ENCODE measurements around the gene MCHR1. TPM values are rescaled to one million over a fixed set of nuclear protein-coding genes. Genes with fewer than 3 reads are reported as not detected.
A peak's percentile ranks its signal among the peaks of the same experiment; 100 is the strongest.

The MCHR1 gene
- total RNA-seq, 1 experiment from 2014 or later = not detected

GRCh38 chr22:40668611-40669411 lies 10.5 kb upstream of the MCHR1 start:
- H3K36me3 Mint-ChIP-seq (ENCODE audit: insufficient read depth, unreplicated experiment) = peaks cover 3% of the 10 kb centered on the region
- H3K4me3 Mint-ChIP-seq (ENCODE audit: low read depth, unreplicated experiment) = no peak overlapping the region
- peaks cover 12% of the 10 kb centered on the region for H3K27me3 Mint-ChIP-seq (ENCODE audit: unreplicated experiment)
- CTCF ChIA-PET = interaction anchor here (0.9 kb wide), 1 partner anchor 232 kb away, joined by 4 read pairs; no protein-coding TSS in a partner anchor
- intact Hi-C loops (cut with micrococcal nuclease; ENCODE audit: unreplicated experiment) = no loop called here
- peaks cover 10% of the 10 kb centered on the region for H3K9me3 Mint-ChIP-seq (ENCODE audit: low read depth, unreplicated experiment)
- DNase-seq = no peak
- peak overlapping the region; percentile 25 for H3K27ac Mint-ChIP-seq (ENCODE audit: unreplicated experiment)
- peaks cover 6% of the 10 kb centered on the region for H3K4me1 Mint-ChIP-seq (ENCODE audit: low read depth, unreplicated experiment)
- no TSS peak for BruUV-seq (replicated peaks)
- TF ChIP-seq CTCF (IDR thresholded peaks at IDR 0.05; ENCODE audit: unreplicated experiment) = no peak

- peaks cover 10% of the 10 kb centered on the region for H3K9me3 Mint-ChIP-seq (ENCODE audit: low read depth, unreplicated experiment)
- no TSS peak for BruUV-seq (replicated peaks)
- intact Hi-C loops (cut with micrococcal nuclease; ENCODE audit: unreplicated experiment) = no loop called here
- H3K36me3 Mint-ChIP-seq (ENCODE audit: insufficient read depth, unreplicated experiment) = peaks cover 3% of the 10 kb centered on the region
- peaks cover 6% of the 10 kb centered on the region for H3K4me1 Mint-ChIP-seq (ENCODE audit: low read depth, unreplicated experiment)
- H3K27ac Mint-ChIP-seq (ENCODE audit: unreplicated experiment) = no peak overlapping the region
- no peak for DNase-seq
- H3K27me3 Mint-ChIP-seq (ENCODE audit: unreplicated experiment) = peaks cover 12% of the 10 kb centered on the region
- no peak overlapping the region for H3K4me3 Mint-ChIP-seq (ENCODE audit: low read depth, unreplicated experiment)
- CTCF ChIA-PET = interaction anchor here (0.5 to 0.9 kb wide), 2 partner anchors 63 to 233 kb away, joined by 3 to 4 read pairs; no protein-coding TSS in a partner anchor
- TF ChIP-seq CTCF (IDR thresholded peaks at IDR 0.05; ENCODE audit: unreplicated experiment) = no peak
These were observed 9.2 kb upstream of the MCHR1 start for GRCh38 chr22:40670058-40670457.

- intact Hi-C loops (cut with micrococcal nuclease; ENCODE audit: unreplicated experiment) = no loop called here
- H3K9me3 Mint-ChIP-seq (ENCODE audit: low read depth, unreplicated experiment) = peaks cover 10% of the 10 kb centered on the region
- no peak for TF ChIP-seq CTCF (IDR thresholded peaks at IDR 0.05; ENCODE audit: unreplicated experiment)
- H3K36me3 Mint-ChIP-seq (ENCODE audit: insufficient read depth, unreplicated experiment) = peaks cover 3% of the 10 kb centered on the region
- H3K4me1 Mint-ChIP-seq (ENCODE audit: low read depth, unreplicated experiment) = peaks cover 6% of the 10 kb centered on the region
- H3K27ac Mint-ChIP-seq (ENCODE audit: unreplicated experiment) = no peak overlapping the region
- no peak for DNase-seq
- CTCF ChIA-PET = no interaction called here
- no peak overlapping the region for H3K4me3 Mint-ChIP-seq (ENCODE audit: low read depth, unreplicated experiment)
- no TSS peak for BruUV-seq (replicated peaks)
- H3K27me3 Mint-ChIP-seq (ENCODE audit: unreplicated experiment) = peaks cover 12% of the 10 kb centered on the region
These were observed 7.9 kb upstream of the MCHR1 start for GRCh38 chr22:40671369-40671768.

GRCh38 chr22:40671796-40672360 lies 7.4 kb upstream of the MCHR1 start:
- BruUV-seq (replicated peaks) = no TSS peak
- H3K4me3 Mint-ChIP-seq (ENCODE audit: low read depth, unreplicated experiment) = no peak overlapping the region
- H3K27ac Mint-ChIP-seq (ENCODE audit: unreplicated experiment) = no peak overlapping the region
- intact Hi-C loops (cut with micrococcal nuclease; ENCODE audit: unreplicated experiment) = no loop called here
- CTCF ChIA-PET = no interaction called here
- H3K9me3 Mint-ChIP-seq (ENCODE audit: low read depth, unreplicated experiment) = peaks cover 10% of the 10 kb centered on the region
- H3K36me3 Mint-ChIP-seq (ENCODE audit: insufficient read depth, unreplicated experiment) = peaks cover 3% of the 10 kb centered on the region
- TF ChIP-seq CTCF (IDR thresholded peaks at IDR 0.05; ENCODE audit: unreplicated experiment) = no peak
- peaks cover 6% of the 10 kb centered on the region for H3K4me1 Mint-ChIP-seq (ENCODE audit: low read depth, unreplicated experiment)
- H3K27me3 Mint-ChIP-seq (ENCODE audit: unreplicated experiment) = peaks cover 12% of the 10 kb centered on the region
- DNase-seq = no peak

All from Calu3 (cell line).